ENCODE results near the gene ARF5.

GRCh38 chr7:127595737-127596136 is 7.5 kb downstream of the ARF5 start:
- no peak for TF ChIP-seq CTCF (IDR thresholded peaks at IDR 0.05; ENCODE audit: low read depth, low read length, poor library complexity, severe bottlenecking)
- no peak for TF ChIP-seq EZH2phosphoT487 (IDR thresholded peaks at IDR 0.05; ENCODE audit: borderline replicate concordance, low read length)

All from DOHH2 (cell line).